HuH-7.5 (cell line): Measurements from ENCODE around the gene OR10J1.
"Not testable (repeated sequence)": the region's sequence is repeated elsewhere in the genome, so short reads cannot be mapped to it uniquely, and the experiment has no call there.

Experiments used
- DNase-seq: peaks from one replicate; pipeline ENCODE4 v3.0.0; 2011; ENCODE audit warnings: low spot score

Gene OR10J1

GRCh38 chr1:159439422-159439821, at the start of gene OR10J1:
Gene OR10J1 (plus strand): TSS chr1:159439722. CDS start chr1:159439792, 70 bp downstream.
- no peak for DNase-seq

DNA sequence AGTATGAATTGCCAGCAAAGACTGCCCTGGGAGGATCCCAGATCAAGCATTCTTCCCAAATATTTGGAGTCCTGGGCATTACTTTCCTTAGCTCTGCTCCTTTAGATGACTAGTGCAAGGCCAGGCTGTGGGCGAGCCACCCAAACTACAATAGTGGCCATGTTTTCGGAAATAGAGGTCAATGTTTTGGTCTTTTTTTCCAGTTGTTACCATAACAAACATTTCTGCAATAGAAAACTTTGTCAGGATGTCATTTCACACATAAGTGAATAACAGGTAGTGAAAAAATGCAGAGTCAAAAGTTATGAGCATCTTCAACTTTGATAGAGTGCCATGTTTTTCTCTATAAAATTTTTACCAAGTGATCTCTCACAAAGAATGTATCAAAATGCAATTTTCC, 32.7 kb upstream of the OR10J1 start:
- DNase-seq: no peak

GRCh38 chr1:159408862-159409400, 30.6 kb upstream of the OR10J1 start:
- DNase-seq: no peak

DNA sequence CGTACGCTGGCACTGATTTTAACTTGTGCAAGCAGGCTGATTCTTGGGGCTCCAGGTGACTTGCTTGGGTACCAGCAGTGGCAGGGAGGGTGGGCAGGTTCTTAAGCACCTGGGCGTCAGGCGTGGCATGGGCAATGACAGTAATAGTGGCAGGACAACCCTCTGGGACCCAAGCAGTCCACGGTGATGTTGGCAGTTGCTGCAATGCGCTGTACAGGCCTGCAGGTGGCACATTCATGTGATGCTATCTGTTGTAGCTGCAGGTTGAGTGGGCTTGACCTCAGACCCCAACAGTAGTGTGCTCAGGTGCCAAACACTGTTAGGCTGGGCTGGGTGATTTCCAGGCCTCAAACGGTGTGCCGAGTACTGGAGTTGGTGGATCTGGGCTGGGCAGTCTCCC, 17.7 kb upstream of the OR10J1 start:
- no peak for DNase-seq

DNA sequence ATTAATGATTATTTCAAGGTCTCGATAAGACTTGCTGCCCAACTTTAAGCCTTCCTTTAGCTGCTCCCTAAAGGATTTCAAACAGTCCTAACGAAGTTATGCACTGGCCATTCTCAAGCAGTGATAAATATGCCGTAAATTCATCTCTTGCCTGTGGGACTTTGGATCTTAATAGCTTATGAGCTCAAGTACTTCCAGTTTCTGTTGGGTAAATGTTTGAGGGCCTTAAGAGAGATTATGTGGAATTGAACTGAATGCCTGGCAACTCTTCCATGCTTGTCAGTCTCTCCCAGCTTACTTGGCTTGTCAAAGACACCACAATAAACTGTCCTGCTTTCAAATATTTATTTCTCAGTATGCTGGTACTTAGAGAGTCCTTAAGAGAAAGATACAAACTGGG, 11.0 kb upstream of the OR10J1 start:
- no peak for DNase-seq

DNA sequence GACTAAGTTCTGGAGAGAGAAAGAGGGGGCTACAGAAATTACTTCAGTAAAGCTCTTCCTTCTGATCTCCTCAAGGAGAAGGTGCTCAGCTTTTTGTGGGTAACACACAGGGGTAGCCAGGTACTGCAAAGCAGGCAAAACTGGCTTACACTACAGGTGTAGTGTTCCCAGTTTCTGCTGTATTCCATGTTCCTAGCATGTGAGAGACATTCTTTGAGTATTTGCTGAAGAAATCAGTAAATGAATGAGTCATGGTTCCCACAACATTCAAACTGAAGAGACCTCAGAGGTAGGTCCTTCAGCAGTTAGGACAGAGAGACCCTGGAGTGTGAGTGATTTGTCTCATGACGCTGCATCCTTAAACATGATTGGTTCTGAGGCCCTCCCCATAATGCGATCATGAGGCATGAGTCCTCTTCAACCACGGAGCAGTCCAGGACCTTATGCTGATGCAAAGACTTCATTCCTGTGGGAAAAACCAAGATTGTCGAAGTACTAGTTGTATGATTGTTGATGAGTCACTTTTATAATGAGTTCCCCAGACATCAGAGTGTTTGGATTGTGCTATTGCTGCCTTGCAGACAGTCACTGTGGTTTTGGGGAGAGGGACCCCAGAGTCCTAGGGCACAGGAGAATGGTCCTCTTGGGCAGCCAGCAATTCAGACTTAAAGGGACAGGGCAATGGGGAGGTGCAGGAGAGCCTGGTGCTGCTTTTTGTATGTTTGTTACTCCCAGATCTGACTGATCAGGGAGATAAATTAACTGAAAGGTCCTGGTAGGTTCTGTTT, 10.3 kb upstream of the OR10J1 start:
- no peak for DNase-seq

- no peak for DNase-seq
Measured at GRCh38 chr1:159430985-159431384, 8.5 kb upstream of the OR10J1 start.

GRCh38 chr1:159431904-159432303, 7.6 kb upstream of the OR10J1 start, which contains the start of gene OR10J4:
Gene OR10J4 (plus strand): TSS chr1:159432204.
- DNase-seq: no peak

DNA sequence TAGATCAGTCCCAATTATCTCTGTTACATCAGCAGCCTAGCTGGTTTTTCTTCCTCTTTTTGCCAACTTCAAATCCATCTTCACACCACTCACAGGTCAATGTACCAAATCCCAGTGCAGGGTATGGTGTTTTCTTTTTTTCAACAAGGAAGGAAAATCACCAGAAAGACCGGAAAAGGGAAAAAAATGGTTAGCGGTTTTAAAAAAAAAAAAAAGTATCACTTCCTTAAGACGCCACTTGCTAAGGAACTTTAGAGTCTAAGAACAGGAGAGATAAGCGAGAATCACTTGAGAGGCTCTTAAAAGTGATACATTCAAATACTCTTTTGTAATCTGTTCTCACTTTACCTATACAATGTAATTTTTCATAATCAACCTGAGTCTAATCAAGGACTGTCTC, 3.1 kb upstream of the OR10J1 start:
- DNase-seq: no peak

GRCh38 chr1:159441360-159441759, 1.8 kb downstream of the OR10J1 start:
- no peak for DNase-seq

GRCh38 chr1:159442428-159442827, 2.9 kb downstream of the OR10J1 start:
- DNase-seq: no peak

DNA sequence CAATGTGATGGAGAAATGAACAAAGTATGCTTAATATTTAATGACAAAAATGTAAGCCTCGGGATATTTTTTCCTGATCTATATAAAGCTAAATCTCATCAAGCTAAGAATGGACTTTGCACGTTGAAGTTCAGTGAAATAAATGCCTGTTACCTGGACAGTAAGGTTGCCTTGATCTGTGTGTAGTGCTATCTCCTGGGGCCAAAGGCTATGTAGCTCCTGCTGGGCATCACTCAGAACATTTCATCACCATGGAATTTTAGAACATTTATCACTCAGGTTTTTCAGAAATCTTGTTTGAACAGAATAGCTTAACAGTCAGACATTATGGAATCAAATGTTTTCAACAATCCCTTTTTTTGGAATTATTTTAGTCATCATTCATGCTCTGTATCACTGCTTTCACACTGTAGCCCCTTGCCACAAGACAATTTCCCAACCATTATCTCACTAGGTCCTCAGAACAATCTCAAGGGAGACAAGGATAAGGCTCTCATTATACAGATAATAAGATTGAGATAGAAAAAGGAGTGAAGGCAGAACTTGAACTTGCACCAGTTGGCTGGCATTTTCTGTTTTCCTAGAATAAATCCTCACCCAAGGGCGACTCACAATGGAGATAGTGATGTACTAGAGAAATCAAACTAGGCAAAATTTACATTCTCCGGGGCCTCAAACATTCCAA, 3.7 kb downstream of the OR10J1 start:
- DNase-seq: no peak

DNA sequence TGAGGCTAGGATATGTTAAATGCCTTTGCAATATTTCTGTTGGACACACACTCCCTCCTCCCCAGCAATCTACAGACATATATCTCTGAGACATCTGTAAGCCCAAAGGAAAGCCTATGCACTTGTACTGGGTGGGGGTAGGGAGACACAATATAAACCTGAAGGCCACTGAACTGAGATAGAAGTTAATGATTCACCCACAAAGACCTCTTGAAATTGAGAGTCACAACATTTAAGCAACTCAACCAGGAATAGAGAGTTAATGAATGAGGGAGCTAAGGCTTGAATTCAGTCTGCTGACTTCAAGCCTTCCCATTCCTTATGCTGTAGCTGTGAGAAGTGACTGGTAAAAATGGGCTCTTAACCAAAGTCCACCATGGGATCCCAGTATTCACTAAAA, 5.0 kb downstream of the OR10J1 start:
- no peak for DNase-seq

- no peak for DNase-seq
Measured at GRCh38 chr1:159448181-159448580, 8.7 kb downstream of the OR10J1 start.

DNA sequence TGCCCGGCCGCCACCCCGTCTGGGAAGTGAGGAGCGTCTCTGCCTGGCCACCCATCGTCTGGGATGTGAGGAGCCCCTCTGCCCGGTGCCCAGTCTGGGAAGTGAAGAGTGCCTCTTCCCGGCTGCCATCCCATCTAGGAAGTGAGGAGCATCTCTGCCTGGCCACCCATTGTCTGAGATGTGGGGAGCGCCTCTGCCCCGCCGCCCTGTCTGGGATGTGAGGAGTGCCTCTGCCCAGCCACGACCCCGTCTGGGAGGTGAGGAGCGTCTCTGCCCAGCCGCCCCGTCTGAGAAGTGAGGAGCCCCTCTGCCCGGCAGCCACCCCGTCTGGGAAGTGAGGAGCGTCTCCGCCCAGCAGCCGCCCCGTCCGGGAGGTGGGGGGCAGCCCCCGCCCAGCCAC, 10.1 kb downstream of the OR10J1 start:
- not testable (repeated sequence) for DNase-seq

DNA sequence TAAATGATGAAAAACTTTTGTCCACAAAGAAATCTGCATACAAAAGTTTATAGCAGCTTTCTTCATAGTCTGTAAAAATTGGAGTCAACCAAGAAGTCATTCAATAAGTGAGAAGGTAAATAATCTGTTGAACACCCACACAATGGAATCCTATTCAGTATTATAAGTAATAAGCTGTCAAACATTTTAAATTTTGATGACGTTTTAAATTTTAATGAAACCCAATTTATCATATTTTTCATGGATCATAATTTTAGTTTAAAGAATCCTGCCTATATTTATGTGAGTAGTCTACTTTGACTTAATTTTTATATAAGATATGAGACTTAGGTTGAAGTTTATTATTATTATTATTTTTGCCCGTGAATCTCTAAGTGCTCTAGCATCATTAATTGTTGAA, 20.0 kb downstream of the OR10J1 start:
- no peak for DNase-seq

DNA sequence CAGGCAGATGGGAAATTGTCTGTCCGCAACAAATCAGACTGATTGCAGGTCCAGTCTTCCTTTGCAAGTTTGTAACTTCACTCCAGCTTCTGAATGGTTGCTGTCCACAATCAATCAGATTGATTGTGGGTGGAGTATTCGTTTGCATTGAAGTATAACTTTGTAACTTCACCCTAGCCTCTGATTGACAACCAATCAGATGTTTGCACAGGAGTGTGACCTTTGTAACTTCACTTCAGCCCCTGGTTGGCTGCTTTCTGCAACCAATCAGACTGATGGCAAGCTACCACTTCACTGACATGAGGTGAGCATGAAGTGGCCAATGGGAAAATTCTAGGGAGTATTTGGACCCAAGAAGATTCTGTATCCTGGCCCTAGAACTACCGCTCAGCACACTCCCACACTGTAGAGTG, 25.7 kb downstream of the OR10J1 start:
- DNase-seq: no peak

- DNase-seq: no peak
Measured at GRCh38 chr1:159468321-159468720, 28.8 kb downstream of the OR10J1 start.

- no peak for DNase-seq
Measured at GRCh38 chr1:159469921-159470533, 30.5 kb downstream of the OR10J1 start.

DNA sequence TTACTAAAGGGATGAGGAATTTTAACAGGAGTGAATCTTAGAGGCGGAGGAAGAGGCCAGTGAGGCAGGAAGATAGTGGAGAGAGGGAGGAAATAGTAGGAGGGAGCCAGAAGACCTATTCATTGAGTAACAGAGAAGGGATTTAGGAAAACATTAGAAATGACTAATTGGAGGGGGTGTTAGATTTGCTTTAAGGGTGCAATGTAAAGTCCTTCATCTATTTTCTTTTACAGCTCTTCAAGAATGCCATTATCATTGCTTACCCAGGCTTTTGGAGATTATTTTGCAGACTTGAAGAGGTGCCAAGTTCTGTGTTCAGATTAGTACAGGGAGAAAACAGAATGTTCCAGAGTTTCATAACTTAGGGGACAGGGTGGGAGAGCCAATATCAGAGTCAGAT, 33.8 kb downstream of the OR10J1 start:
- no peak for DNase-seq

DNA sequence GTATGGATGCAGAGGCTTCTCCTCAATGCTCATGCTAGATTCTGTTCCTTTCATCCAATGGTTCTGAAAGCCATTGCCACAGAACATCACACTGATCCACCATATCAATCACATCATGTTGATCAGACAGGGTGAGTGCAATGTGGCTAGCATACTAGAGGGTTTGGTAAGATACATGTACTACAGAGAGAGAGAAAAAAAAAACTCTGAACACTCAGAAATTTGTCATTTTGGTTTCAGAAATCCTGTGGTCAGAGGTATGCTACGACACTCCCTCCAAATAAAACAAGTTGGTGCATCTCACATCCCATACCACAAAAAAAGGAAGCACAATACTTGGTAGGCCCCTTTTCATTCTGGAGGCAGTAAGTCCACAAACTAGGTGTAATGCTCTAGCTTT, 35.4 kb downstream of the OR10J1 start:
- DNase-seq: no peak

DNA sequence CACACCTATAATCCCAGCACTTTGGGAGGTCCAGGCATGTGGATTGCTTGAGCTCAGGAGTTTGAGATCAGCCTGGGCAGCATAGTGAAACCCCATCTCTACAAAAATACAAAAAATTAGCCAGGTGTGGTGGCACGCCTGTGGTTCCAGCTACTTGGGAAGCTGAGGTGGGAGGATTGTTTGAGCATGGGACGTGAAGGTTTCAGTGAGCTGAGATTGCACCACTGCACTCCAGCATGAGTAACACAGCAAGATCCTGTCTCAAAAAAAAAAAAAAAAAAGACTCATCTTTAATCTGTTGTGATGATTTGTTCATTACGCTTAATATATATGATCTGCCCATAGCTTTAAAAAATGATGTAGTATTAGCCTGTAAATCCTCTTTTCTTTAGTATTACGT, 44.0 kb downstream of the OR10J1 start:
- no peak for DNase-seq
